Raji (cell line): ENCODE results near the gene POLR1H.

Experiments used
- POLR2A ChIP-seq: IDR thresholded peaks from 2 replicates; pipeline ENCODE4 v1.6.1; 2011; ENCODE audit warnings: low read depth, low read length, control low read depth; ENCODE audit not compliant: insufficient read depth

POLR1H gene

DNA sequence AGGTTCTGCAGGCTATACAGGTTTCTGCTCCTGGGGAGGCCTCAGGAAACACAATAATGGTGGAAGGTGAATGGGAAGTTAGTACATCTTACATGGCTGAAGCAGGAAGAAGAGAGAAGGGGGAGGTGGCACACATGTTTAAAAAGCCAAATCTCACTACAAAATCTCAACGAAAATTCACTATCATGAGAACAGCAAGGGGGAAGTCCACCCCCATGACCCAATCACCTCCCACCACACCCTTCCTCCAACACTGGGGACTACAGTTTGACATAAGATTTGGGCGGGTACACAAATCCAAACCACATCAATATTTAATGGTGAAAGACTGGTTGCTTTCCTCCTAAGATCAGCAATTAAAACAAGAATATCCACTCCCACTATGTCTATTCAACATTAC is 13.8 kb upstream of the POLR1H start:
- TF ChIP-seq POLR2A = no peak

GRCh38 chr6:30053682-30054081 is 7.4 kb upstream of the POLR1H start:
- no peak for TF ChIP-seq POLR2A

GRCh38 chr6:30055513-30055912 is 5.6 kb upstream of the POLR1H start:
- no peak for TF ChIP-seq POLR2A

GRCh38 chr6:30060606-30061091 is 416 bp upstream of the POLR1H start:
- TF ChIP-seq POLR2A = no peak

GRCh38 chr6:30061858-30062458 is 893 bp downstream of the POLR1H start:
- TF ChIP-seq POLR2A = no peak

DNA sequence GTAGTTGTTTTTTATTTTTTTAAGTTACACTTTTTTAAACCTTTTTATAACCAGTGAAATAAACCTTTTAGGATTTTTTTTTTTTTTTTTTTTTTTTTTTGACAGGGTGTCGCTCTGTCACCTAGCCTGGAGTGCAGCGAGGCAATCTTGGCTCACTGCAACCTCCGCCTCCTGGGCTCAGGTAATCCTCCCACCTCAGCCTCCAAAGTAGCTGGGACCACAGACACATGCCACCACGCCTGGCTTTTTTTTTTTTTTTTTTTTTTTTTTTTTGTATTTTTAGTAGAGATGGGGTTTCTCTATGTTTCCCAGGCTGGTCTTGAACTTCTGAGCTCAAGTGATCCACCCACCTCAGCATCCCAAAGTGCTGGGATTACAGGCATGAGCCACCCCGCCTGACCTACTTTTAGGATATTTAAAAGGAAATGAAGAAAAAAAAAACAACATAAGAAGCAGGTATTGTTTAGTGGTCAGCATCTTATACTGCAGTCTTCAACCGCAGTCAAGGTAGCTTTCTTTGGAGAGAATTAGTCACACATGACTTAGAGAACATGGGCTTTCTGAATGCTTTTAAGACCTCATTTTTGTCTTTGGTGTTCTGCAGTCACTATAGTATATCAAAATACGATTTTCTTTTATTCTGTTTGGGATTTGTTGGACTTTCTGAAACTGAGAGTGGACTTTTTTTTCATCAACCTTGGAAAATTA is 1.6 kb downstream of the POLR1H start:
- TF ChIP-seq POLR2A = no peak

DNA sequence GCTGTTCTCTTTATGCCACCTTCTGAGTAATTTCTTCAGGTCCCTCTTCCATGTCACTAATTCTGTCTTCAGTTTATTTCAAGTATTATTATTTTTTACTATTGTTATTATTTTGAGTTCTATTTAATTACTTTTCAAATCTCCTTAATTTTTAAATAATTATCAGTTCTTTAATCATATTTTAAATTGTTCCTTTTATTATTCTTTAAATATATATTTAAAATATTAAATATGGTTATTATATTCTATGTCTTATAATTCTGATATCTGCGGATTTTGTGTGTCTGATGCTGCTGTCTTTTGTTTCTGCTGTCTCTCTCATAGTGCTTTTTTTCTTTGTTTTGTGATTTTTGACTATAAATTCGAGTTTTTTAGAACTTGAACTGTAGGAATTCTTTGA is 2.2 kb downstream of the POLR1H start:
- TF ChIP-seq POLR2A = no peak

GRCh38 chr6:30066082-30066481 is 5.0 kb downstream of the POLR1H start:
- TF ChIP-seq POLR2A = no peak

GRCh38 chr6:30066577-30067459 is 5.8 kb downstream of the POLR1H start, which contains the start of gene PPP1R11:
Gene PPP1R11, plus strand, starts transcription at chr6:30067198. Its CDS starts 213 bp downstream, at chr6:30067411.
- peak; percentile 92 for TF ChIP-seq POLR2A

DNA sequence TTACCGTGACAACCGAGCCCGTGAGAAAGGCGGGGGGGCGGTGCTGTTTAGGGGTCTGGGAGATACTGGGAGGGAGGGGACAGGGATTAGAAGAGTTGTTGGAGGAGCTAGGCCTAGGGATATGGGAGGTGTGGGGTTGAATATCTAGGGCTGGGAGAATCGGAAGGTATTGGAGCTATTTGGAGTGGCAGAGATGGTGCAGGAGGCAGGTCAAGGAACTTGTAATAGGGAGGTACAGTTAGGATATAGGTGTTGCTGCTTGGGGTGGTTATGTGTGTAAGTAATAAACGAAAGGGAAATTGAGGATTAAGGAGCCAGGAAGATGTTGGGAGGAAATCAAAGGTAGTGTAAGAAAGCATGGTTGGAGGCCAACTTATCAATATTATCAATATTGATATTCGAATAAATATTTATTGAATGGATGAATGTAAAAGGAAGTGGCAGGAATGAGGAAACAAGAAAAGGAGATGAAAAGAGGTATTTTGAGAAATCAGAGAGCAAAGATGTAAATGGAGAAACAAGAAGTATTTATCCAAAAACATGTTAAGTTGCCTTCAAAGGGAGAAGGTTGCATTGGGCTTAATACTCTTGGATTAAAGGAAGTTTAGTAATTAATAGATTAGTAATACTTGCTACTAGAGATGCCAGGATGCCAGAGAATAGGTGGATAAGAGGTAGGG is 6.5 kb downstream of the POLR1H start:
- TF ChIP-seq POLR2A = no peak

DNA sequence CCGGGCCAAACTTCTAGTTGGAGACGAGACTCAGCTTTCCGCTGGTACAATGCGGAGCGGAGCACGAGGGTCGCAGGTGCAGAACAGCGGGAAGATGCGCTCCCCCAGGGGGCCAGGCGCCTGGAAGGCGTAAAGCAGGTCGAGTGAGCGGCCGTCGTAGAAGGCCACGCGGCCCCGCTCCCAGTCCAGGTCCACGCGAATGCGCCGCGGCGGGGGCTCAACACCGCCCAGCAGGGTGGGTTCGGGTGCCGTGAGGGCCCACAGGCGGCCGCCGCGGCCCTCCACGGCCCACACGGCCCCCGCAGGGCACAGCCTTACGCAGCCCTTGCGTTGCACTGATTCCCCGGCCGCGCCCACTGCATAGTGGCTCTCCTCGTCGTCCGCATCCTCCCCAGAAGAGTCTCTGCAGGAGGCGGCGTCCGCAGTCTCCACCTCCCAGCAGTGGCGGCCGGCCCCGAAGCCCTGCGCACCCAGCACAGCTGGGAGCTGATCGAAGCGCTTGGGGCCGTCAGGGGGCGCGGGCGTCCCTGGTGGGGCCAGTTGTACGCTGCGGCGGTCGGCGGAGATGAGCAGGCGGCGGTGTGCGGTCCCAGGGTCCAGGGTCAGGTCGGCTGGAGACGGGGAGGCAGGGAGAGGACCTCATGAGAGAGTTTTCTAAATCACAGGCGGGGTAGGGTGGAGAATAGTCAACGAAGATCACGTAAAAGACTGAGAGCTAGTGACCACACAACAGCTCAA is 10.2 kb downstream of the POLR1H start:
- no peak for TF ChIP-seq POLR2A

DNA sequence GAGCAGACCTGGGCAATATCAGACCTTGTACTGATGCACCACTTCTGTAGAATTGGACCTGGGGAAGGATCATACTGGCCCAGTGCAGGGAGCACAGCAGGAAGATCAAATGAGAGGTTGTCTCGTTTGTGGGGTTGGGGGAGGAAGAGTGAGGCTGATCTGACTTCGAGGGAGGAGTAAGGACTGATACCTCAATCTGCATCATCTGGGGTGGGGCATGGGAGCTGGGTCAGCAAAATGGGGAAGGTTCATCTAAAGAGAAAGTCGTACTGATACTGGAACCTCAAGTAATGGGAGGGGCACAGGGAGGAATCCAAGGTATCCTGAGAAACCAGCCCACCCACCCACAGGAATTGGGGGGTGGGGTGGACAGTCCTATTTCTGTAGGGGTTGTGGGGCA is 10.8 kb downstream of the POLR1H start:
- no peak for TF ChIP-seq POLR2A

DNA sequence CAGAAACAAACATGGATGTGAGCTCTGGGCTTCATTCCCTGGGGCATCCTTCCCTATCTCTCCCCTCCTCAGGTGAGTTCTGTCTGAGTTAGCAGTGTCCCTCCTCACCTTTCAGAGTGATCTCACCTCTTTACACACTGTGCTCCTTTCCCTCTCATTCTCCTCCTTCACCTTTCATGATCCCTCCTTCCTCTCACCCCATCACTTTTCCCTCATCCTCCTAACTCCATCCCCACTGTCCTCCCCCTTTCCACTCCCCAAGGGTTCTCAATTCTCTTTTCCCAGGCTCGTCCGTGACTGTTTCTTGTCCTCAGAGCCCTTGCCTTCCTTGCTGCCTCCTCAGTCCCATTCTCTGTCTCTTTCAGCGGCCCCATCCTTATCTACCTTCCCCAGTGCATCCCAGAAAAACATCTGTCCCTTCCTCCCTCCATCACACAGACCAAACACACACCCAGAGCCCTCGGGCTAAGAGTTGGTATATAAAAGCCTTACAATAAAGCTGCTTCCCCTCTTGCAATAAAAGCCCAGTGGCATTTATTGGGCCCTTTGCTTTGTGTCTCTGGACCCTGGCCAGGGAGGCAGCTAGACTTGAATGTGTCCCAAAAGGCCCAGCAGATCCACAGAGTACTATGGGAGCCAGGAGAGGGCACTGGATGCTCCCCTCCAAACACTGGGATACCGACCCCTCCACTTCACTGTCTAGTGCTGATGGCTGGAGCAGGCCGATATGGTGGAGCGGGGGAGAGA is 12.6 kb downstream of the POLR1H start:
- TF ChIP-seq POLR2A = no peak
